Stimulated activated CD8-positive, alpha-beta memory T cell treated with anti-CD3 and anti-CD28 coated beads, Interleukin-15, amount 100 ng/mL, for 4 hours (primary cell): ENCODE data around the gene GDPGP1.
A peak's percentile ranks its signal among the peaks of the same experiment; 100 is the strongest.
"Not testable (repeated sequence)": the region's sequence is repeated elsewhere in the genome, so short reads cannot be mapped to it uniquely, and the experiment has no call there.

Source experiments
- DNase-seq, 2 donors: peaks; one replicate each; pipeline ENCODE4 v3.0.0-alpha.2; 2020; ENCODE audit warnings: low read depth in 2 of 2

Gene GDPGP1

GRCh38 chr15:90234096-90234988 is at the start of gene GDPGP1:
Gene GDPGP1 (plus strand): TSS chr15:90234209. CDS start chr15:90240909, 6,700 bp downstream.
- no peak for DNase-seq

- no peak for DNase-seq
These were observed 49.0 kb upstream of the GDPGP1 start for GRCh38 chr15:90184786-90185704.

DNA sequence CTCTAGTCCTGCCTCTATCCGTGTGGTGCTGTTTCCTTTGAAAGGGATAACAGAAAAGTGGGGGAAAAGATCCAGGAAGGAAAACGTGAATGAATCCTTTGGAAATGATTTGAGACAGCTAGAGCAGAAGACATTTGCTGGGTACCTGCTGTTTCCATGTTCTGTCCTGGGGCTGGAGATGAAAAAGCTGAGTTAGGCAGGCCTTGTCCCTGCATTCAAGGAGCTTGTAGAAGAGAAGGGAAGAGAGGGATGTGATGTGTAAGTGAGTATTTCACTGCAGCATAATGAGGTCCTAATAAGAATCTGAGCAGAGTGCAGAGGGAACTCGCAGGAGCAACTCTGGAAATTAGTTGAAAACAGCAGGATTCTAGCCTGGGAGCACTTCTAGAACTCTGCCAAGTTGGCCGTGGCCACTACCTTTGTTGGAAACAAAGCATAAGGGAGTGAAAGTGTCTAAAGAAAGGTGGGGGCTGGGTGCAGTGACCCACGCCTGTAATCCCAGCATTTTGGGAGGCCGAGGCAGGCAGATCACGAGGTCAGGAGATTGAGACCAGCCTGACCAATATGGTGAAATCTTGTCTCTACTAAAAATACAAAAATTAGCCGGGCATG is 46.6 kb upstream of the GDPGP1 start:
- no peak for DNase-seq

- DNase-seq: not testable (repeated sequence)
These were observed 45.9 kb upstream of the GDPGP1 start for GRCh38 chr15:90188065-90188464.

DNA sequence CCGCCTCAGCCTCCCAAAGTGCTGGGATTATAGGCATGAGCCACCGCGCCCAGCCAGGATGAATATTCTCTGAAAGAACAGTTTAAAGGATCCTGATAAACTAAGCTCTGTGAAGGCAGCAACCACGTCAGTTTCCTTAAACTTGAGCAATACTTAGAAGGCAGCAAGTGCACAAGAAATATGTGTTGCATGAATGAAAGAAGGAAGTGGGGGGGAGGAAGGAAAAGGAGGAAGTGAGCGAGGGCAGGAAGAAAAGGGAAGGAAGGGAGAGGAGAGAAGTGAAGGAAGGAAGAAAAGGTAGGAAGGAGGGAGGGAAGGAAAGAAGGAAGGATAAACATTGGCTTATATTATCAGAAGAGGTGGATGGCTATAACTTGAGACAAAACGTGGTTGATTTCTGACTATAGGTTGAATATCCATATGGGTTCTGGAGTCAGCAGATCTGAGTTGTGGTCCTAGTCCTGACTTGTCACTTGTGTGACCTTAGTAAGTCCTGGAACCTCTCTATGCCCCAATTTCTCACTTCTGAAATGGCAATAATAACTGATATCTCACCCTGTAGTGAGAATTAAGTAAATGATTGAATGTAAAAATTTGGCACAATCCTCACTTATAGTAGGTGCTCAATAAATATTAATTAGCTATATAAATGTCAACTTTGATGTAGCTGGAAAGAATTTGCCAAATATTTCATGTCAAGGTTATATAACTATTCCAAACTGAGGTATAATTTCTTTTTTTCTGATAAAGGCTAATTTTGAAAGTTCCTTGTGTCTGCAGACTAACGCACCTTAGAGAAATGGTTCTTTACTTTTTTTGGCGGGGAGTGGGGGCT is 44.9 kb upstream of the GDPGP1 start:
- no peak for DNase-seq

DNA sequence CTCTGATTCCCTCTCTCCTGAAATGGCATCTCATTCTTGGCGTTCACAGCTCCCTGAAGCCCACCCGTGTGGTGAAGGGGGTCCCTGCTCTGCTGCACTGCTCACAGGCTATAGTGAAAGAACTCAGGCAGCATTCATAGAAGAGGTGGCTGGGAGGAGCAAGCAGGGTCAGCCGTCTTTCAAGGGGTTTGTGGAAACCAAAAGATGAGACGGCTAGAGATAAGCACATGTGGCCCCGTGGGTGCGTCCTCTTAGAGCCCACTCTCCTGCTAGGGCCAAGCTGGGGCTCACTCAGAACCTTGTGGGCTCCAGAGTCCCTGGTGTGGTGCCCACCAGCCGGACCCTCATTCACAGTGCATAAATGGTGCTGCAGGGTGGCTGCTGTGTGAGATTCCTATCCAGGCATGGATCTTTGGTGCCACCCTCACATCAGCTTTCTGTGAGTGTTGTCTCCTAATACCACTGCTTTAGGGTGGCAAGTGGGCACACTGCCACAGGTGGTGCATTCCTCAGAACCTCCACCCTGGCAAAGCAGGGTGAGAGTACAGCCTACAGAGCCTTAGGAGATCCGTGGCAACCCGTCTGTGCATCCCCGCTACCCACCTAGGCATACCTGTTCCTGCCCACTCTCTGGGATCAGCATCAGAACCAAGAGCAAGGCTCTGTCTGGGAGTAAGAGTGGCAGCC is 44.1 kb upstream of the GDPGP1 start:
- no peak for DNase-seq

DNA sequence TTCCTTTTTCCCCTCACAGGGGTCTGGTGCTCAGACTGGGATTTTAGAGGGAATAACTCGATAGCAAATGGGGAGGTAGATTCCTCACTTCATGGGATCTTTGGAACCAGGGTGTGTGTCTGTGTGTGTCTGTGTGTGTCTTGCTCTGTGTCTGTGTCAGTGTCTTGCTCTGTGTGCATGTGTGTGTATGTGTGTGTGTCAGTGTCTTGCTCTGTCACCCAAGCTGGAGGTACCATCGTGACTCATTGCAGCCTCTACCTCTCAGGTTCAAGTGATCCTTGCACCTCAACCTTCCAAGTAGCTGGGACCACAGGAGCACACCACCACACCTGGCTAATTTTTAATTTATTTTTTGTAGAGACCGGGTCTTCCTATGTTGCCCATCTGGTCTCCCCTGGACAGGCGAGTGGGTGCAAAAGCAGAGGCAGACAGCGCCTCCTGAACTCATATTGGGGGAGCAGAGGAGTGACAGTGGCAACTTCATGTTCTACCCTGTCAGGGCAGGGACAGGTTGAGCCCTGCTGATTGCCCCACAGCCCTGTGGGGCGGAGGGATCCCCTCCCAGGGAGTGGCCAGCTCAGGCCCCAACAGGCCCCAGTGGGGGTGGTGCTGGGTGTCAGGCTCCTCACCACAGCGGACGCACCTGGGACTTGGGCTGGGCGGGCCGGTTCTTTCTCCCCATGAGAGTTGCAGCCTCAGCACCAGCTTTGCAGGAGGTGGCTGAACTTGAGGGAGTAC is 43.2 kb upstream of the GDPGP1 start:
- DNase-seq: no peak

- DNase-seq: no peak
These were observed 42.7 kb upstream of the GDPGP1 start for GRCh38 chr15:90191344-90191687.

GRCh38 chr15:90191794-90192509 is 42.1 kb upstream of the GDPGP1 start:
- DNase-seq: no peak

- DNase-seq: no peak
These were observed 40.8 kb upstream of the GDPGP1 start for GRCh38 chr15:90192961-90193786.

- DNase-seq: no peak
These were observed 39.4 kb upstream of the GDPGP1 start for GRCh38 chr15:90194655-90195054.

DNA sequence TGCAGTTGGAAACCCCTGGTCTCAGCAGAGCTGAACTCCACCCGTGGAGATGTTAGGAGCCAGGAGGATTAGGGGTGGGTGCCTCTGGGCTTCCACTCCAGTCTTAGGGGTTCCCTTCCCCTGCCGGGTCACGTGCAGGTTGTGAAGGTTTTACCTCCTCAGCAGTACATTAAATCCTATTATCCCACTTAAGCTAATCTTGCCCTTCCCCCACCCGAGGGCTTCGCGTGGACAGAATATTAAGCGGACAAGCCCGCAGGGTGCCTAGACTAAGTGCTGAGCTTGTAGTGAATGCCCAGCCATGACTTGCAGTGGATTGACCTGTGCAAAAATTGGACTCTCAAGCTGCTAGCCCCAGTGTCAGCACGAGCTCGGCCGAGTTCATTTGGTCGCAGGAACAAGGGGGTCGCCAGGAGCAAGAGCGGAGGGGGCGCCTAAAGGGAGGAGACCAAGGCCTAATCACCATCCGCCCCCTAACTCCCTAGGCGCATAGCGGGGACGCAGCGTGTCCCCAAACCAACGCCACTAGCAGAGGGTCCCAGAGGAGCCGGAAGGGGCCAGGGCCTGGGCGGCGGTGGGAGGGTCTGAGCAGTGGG is 33.4 kb upstream of the GDPGP1 start:
- no peak for DNase-seq

GRCh38 chr15:90201130-90201943 is 32.7 kb upstream of the GDPGP1 start, which contains the start of gene SEMA4B:
Gene SEMA4B (plus strand): TSS chr15:90201330. CDS start chr15:90201579, 249 bp downstream.
- DNase-seq: peak; percentile 27 to 52

DNA sequence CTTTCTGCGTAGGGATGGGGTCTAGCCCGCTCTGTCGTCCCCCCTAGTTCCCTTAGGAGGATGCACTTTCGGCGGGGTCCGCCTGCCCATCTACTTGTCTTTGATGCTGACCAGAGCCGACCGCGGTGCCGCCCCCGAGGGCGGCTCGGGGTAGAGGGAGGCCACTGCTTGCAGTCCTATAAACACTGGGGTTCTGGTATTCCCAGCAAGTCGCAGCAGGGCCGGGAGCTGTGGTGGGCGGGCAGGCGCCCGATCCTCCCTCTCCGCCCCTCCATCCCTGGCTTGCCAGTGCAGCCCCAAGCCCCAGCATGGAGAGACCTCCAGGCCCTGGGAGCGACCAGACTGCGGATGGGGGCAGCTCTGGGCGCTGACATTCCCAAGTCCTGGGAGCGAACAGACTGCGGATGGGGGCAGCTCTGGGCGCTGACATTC is 32.0 kb upstream of the GDPGP1 start:
- DNase-seq: no peak

DNA sequence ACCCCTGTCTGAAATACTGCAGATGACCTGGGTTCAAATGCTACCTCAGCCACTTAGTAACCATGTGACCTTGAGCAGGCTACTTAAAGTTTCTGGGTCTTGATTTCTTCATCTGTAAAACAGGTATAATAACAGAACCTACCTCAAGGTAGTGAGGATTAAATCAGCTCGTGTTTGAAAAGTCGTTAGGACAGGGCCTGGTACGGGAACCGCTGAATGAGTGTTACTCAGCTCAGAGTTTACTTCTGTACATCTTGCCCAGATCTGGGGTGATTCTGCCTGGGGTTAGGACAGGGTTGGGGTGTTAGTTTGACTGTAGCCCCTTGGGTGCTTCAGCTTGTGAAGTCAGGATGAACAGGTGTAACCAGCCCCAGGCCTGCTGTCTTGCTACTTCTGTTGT is 31.1 kb upstream of the GDPGP1 start:
- DNase-seq: no peak

- DNase-seq: no peak
These were observed 30.5 kb upstream of the GDPGP1 start for GRCh38 chr15:90203473-90203872.

- DNase-seq: no peak
These were observed 30.1 kb upstream of the GDPGP1 start for GRCh38 chr15:90203922-90204321.
